DND-41 (cell line): ENCODE measurements around the gene KLF3.

Experiments
- CTCF ChIP-seq: IDR thresholded peaks from 2 replicates; pipeline ENCODE4 v1.5.1; 2012; ENCODE audit warnings: borderline replicate concordance, low read length, moderate library complexity, mild to moderate bottlenecking; ENCODE audit not compliant: poor library complexity, severe bottlenecking; ENCODE audit errors: extremely low read depth
- EZH2 ChIP-seq: IDR thresholded peaks from 3 replicates; pipeline ENCODE4 v1.6.1; 2012; ENCODE audit warnings: borderline replicate concordance, low read depth, mild to moderate bottlenecking, moderate library complexity, low read length, inconsistent platforms; ENCODE audit not compliant: severe bottlenecking

GRCh38 chr4:38749336-38749735, 85.3 kb downstream of the KLF3 start:
- TF ChIP-seq CTCF, result no peak
- no peak for TF ChIP-seq EZH2
